Glutamatergic neuron (in vitro differentiated cells): ENCODE data around the gene FKBP1A. TPM values are rescaled to one million over a fixed set of nuclear protein-coding genes. Genes with fewer than 3 reads are reported as not detected.
A peak's percentile ranks its signal among the peaks of the same experiment; 100 is the strongest.

Experiments
- DNase-seq: peaks from one replicate; pipeline ENCODE4 v3.0.0; 2022
- H3K27ac Mint-ChIP-seq: one replicate; pipeline ENCODE4 v1.8.0; 2020; ENCODE audit warnings: mild to moderate bottlenecking, mixed read lengths, inconsistent platforms; ENCODE audit not compliant: unreplicated experiment
- H3K27me3 Mint-ChIP-seq: one replicate; pipeline ENCODE4 v1.8.0; 2020; ENCODE audit warnings: mild to moderate bottlenecking, moderate library complexity, mixed read lengths, inconsistent platforms; ENCODE audit not compliant: unreplicated experiment
- H3K36me3 Mint-ChIP-seq: one replicate; pipeline ENCODE4 v1.8.0; 2020; ENCODE audit warnings: mild to moderate bottlenecking, mixed read lengths, inconsistent platforms; ENCODE audit not compliant: unreplicated experiment
- H3K4me1 Mint-ChIP-seq: one replicate; pipeline ENCODE4 v1.8.0; 2020; ENCODE audit warnings: mild to moderate bottlenecking, low read depth, mixed read lengths, inconsistent platforms; ENCODE audit not compliant: unreplicated experiment
- H3K4me3 Mint-ChIP-seq: one replicate; pipeline ENCODE4 v1.8.0; 2020; ENCODE audit warnings: mild to moderate bottlenecking, mixed read lengths, inconsistent platforms; ENCODE audit not compliant: unreplicated experiment
- H3K9me3 Mint-ChIP-seq: one replicate; pipeline ENCODE4 v1.8.0; 2020; ENCODE audit warnings: mild to moderate bottlenecking, moderate library complexity, mixed read lengths, inconsistent platforms; ENCODE audit not compliant: unreplicated experiment
- total RNA-seq: library from RNA; stranded (reverse); fragmentation: NEBNext Ultra II Directional; extraction: Animal tissue kit (Norgen Biotek cat#: 25700); gene quantifications from one replicate; pipeline ENCODE4 v1.2.1, GENCODE V29; 2021; ENCODE audit not compliant: unreplicated experiment
- TF ChIP-seq, protein P1 (sequence below): fragments of 200-600 bp; sonication (generic); IDR thresholded peaks from one replicate; pipeline ENCODE4 v1.5.0; 2021; ENCODE audit not compliant: partially characterized antibody, unreplicated experiment

The FKBP1A gene
- total RNA-seq, 1 donor from 2014 or later: 350 TPM

DNA sequence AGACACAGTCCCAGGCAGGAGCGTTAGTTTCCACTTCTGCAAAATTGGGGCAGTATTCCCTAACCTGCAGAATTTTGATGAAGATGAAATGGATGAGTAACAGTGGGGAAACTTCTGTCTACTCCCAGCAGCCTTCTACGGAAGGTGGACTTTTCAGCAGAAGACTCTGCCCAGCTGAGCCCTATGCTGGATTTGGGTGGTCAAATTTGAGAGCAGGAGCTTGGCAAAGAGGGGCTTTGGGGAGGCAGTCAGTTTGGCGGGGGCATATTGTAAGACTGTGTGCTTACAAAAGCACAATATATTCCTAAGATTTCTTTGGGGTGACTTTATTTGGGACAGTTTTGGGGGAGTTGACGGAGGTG, 58.5 kb downstream of the FKBP1A start:
- Mint-ChIP-seq H3K9me3 (no peaks in the 10 kb centered on the region), H3K4me1 (peaks cover 17% of the 10 kb centered on the region), H3K36me3 (no peaks in the 10 kb centered on the region), H3K27ac (peak overlapping the region; percentile 31), H3K27me3 (peaks cover 8% of the 10 kb centered on the region), H3K4me3 (no peak overlapping the region)
- no peak for DNase-seq
- TF ChIP-seq, protein P1, sequence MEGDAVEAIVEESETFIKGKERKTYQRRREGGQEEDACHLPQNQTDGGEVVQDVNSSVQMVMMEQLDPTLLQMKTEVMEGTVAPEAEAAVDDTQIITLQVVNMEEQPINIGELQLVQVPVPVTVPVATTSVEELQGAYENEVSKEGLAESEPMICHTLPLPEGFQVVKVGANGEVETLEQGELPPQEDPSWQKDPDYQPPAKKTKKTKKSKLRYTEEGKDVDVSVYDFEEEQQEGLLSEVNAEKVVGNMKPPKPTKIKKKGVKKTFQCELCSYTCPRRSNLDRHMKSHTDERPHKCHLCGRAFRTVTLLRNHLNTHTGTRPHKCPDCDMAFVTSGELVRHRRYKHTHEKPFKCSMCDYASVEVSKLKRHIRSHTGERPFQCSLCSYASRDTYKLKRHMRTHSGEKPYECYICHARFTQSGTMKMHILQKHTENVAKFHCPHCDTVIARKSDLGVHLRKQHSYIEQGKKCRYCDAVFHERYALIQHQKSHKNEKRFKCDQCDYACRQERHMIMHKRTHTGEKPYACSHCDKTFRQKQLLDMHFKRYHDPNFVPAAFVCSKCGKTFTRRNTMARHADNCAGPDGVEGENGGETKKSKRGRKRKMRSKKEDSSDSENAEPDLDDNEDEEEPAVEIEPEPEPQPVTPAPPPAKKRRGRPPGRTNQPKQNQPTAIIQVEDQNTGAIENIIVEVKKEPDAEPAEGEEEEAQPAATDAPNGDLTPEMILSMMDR: no peak

DNA sequence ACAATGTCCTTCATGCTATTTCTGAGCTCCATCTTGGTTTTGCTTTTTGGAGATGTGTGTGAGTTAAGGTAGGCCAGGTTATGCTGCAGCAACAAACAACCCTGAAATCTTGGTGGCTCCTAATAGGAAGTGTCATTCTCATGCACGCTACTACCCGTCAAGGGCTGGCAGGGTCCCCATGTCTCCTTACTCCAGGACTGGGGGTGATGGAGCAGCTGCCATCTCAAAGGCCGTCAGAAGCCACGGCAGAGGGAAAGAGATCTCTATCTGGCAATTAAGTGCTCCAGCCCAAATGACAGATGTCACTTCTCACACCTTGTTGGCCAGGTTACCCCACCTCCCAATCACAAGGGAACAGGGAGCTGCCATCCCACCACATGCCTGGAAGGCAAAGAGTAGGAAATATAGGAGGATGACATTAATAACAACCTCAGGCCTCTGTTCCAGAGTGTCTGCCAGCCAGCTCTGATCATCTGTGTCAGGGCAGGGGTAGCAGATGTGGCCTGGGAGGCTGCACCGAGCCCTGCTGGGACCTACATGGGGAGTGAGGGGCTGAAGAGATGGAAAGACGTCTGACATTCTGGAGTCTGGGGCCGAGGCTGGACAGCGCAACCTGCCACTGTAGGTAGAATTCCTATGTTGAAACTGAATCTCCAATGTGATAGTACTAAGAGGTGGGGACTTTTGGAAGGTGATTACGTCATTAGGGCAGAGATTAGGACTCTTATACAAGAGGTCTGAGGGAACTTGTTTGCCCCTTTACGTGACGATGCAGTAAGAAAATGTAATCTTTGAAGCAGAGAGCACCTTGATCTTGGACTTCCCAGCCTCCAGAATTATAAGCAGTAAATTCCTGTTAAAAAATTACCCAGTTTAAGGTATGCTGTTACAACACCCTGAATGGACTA, 59.1 kb downstream of the FKBP1A start:
- Mint-ChIP-seq H3K36me3 (no peaks in the 10 kb centered on the region), H3K4me3 (no peak overlapping the region), H3K27ac (peak overlapping the region; percentile 4), H3K4me1 (peaks cover 19% of the 10 kb centered on the region), H3K27me3 (peaks cover 8% of the 10 kb centered on the region), H3K9me3 (no peaks in the 10 kb centered on the region)
- DNase-seq: no peak
- TF ChIP-seq, protein P1: no peak

DNA sequence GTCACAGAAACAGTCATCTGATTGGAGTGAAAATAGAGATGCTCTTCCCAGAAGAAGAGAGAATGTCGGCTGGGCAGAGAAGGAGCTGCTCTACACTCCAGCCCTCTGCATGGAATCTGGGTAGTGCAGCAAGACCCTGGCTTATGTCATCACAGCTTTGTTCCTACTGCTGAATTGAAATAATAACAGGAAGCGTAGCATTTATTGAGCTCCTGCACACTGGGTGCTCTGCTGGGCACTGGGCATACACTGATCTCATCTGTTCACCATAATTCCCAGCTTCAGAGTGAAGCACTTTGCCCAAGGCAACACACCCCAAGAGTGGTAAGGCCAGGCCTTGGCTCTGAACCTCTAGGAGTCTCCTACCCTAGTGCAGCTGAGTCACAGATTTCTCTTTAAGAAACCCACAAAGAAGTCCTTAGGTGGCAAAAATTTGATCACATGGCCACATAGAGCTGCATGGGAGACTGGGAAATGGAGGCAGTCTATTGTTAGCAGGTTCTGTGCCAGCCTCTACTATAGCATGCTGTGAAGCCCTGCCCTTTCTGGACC, 60.0 kb downstream of the FKBP1A start:
- TF ChIP-seq, protein P1: no peak
- no peaks in the 10 kb centered on the region for H3K9me3 Mint-ChIP-seq
- no peak for DNase-seq
- no peak overlapping the region for H3K27ac Mint-ChIP-seq
- peaks cover 21% of the 10 kb centered on the region for H3K4me1 Mint-ChIP-seq
- H3K27me3 Mint-ChIP-seq: peaks cover 8% of the 10 kb centered on the region
- no peaks in the 10 kb centered on the region for H3K36me3 Mint-ChIP-seq
- no peak overlapping the region for H3K4me3 Mint-ChIP-seq

DNA sequence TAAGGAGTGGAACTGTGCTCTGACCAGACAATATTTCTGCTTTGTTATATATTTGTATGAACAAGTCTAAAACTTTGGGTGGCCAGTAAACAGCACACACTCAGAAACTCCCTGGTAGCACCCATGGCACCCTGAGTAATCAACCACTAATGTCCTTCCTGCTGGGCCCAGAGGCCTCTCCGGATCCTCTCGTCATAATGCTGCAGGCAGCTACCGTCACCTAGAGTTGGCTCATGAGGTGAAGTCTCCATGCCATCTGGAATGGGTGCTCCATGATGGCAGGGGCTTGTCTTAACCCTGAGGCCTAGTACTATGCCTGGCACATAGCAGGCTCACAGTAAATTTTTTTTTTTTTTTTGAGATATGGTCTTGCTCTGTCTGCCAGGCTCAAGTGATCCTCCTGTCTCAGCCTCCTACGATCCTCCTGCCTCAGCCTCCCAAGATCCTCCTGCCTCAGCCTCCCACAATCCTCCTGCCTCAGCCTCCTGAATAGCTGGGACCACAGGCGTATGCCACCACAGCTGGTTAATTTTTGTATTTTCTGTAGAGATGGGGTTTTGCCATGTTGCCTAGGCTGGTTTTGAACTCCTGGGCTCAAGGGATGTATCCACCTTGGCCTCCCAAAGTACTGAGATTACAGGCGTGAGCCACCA, 60.9 kb downstream of the FKBP1A start:
- H3K4me3 Mint-ChIP-seq: no peak overlapping the region
- peaks cover 8% of the 10 kb centered on the region for H3K27me3 Mint-ChIP-seq
- DNase-seq: no peak
- H3K4me1 Mint-ChIP-seq: peaks cover 25% of the 10 kb centered on the region
- H3K27ac Mint-ChIP-seq: no peak overlapping the region
- no peaks in the 10 kb centered on the region for H3K36me3 Mint-ChIP-seq
- peaks cover 3% of the 10 kb centered on the region for H3K9me3 Mint-ChIP-seq
- TF ChIP-seq, protein P1: no peak
